GM12865 (cell line): ENCODE data around the gene NAT8L.

ENCODE experiments used
- DNase-seq: peaks from one replicate; pipeline ENCODE4 v3.0.0; 2010; ENCODE audit warnings: low read depth
- H3K4me3 ChIP-seq: 2 replicates; pipeline ENCODE4 v1.5.1; 2011; ENCODE audit warnings: mild to moderate bottlenecking, low read depth, low read length, control low read depth
- CTCF ChIP-seq: IDR thresholded peaks from 2 replicates; pipeline ENCODE4 v1.5.1; 2011; ENCODE audit warnings: low read length, control low read depth, low read depth, inconsistent platforms; ENCODE audit not compliant: insufficient read depth; ENCODE audit errors: missing control alignments

NAT8L gene

GRCh38 chr4:2047781-2048581 is 11.1 kb upstream of the NAT8L start:
- TF ChIP-seq CTCF: no peak
- no peak overlapping the region for H3K4me3 ChIP-seq
- no peak for DNase-seq

GRCh38 chr4:2048831-2049230 is 10.3 kb upstream of the NAT8L start:
- no peak for TF ChIP-seq CTCF
- no peak for DNase-seq

GRCh38 chr4:2049381-2049780 is 9.7 kb upstream of the NAT8L start:
- no peak for TF ChIP-seq CTCF
- no peak overlapping the region for H3K4me3 ChIP-seq
- DNase-seq: no peak

More at GRCh38 chr4:2048831-2049230, 10.3 kb upstream of the NAT8L start:
- H3K4me3 ChIP-seq: no peak overlapping the region

GRCh38 chr4:2049811-2050210 is 9.3 kb upstream of the NAT8L start:
- no peak for DNase-seq
- TF ChIP-seq CTCF: no peak
- no peak overlapping the region for H3K4me3 ChIP-seq

GRCh38 chr4:2051086-2051485 is 8.0 kb upstream of the NAT8L start:
- no peak for TF ChIP-seq CTCF
- H3K4me3 ChIP-seq: no peak overlapping the region
- DNase-seq: no peak

GRCh38 chr4:2054217-2054616 is 4.9 kb upstream of the NAT8L start:
- no peak overlapping the region for H3K4me3 ChIP-seq
- no peak for TF ChIP-seq CTCF
- DNase-seq: no peak
